ENCODE data around the gene ZNF385C.

The ZNF385C gene

DNA sequence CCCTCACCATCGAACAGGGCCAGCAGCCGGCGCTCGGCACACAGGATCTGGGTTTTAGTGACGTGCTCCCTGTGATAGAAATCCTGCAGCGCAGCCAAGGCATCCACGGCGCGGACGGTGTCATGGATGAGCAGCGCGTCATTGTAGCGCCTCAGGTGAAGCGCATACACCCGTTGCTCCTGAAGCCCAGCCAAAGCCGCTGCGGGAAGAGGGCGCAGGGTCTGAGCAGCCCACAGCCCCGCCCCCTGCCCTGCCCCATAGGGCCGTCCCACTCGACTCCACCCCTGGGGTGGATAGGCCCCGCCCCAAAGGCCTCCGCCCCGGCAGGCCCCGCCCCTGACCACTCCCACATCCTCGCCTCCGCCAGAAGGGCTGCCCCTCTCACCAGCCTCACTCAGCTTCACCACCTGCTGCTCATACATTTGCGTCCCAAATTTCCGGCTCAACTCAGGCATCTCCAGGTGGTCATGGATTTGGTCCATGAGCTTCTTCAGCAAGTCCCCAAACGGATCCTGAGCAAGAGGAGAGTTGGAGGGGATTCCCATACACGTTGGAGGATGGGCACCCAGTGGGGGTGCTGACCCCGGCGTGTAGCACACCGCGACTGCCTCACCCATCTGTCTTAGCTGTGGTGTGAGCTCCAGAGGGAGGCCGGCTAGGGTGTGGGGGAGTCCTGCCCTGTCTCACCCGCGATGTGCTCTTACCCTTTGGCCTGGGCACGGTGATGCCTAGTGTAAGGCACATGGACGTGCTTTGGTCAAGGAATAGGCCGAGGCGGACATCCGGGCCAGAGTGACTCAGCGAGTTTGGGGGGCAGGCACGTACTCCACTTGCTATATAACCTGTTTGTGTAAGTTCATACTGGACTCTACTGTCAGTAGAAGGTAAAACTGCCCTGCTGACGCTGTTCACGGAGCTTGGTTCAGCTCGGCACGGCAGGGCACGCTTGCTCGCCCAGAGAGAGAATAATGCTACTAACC, 9.6 kb upstream of the ZNF385C start:
- DNase-seq (ENCODE audit: low spot score): no peak

DNA sequence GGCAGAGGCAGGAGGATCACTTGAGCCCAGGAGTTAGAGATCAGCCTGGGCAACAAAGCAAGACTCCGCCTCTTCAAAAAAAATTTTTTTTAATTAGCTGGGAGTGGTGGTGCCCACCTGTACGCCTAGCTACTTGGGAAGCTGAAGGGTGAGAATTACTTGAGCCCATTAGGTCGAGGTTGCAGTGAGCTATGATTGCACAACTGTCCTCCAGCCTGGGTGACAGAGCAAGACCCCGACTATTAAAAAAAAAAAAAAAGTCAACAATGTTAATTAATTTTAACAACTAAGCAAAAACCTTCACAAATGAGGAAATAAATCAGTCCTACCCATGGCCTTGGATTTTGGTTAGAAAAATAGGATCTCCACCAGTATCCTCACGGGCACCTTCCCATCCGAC, 8.9 kb upstream of the ZNF385C start:
- DNase-seq (ENCODE audit: low spot score): no peak

DNA sequence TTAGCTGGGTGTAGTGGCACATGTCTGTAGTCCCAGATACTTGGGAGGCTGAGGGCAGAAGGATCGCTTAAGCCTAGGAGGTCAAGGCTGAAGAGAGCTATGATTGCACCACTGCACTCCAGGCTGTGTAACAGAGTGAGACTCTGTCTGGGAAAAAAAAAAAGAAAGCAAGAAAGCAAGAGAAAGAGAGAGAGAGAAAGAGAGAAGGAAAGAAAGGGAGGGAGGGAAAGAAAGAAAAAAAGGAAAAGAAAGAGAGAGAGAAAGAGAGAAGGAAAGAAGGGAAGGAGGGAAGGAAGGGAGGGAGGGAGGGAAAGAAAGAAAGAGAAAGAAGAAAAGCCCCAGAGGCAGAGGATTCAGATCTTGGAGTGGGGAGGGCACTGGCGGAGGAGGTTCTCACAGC, 7.7 kb upstream of the ZNF385C start:
- no peak for DNase-seq (ENCODE audit: low spot score)

DNA sequence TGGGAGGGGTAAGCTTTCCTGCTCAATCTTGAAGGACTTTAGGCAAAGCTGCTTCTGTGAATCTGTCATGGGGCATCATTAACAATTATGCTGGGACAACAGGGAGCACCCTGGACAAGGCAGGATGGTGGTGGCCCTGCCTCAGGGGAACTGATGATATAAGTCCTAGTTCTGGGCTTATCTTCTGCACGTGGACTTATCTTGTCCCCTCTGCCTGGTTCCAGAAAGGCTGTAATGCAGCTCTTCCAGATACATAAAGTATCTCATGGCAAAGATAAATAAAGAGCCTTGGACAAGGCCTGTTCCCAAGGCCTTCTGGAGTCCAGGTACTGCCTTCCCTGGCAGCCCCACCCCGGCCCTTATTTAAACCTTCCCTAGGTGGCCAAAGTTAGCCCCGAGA, 6.0 kb upstream of the ZNF385C start:
- no peak for DNase-seq (ENCODE audit: low spot score)

DNA sequence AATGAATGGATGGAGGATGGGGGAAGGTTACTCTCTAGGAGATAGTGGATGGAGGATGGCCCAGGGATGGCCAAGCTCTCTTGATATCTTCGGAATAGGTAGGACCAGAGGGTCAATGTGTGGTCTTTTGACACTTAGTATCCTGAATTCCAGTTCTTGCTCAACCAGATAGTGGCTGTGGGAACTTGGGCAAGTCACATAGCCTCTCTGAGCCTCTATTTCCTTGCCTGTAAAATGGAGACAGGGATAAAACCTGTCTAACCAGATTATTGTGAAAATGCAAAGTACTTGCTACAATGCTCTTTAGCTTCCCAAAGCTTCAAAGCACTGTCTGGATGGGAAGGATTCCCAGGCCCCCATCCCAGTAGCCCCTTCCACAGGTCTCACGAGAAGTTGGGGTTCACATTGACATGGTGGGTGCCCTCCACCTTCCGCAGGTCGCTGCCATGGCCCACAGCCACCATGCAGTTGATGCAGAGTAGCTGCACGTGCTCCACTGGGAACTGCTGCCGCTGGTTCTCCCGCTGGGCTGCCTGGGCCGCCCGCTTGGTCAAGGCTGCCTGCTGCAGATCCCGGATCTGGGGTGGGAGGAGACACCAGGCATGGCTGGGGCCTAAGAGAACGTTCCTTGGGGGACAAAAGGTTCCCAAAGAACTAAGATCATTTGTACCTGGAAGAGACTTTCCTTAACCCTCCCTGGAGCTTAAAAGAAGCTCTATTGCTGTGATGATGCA, 5.1 kb upstream of the ZNF385C start:
- DNase-seq (ENCODE audit: low spot score): no peak

GRCh38 chr17:42101513-42102292, 3.4 kb upstream of the ZNF385C start:
- peak; percentile 38 for DNase-seq (ENCODE audit: low spot score)

DNA sequence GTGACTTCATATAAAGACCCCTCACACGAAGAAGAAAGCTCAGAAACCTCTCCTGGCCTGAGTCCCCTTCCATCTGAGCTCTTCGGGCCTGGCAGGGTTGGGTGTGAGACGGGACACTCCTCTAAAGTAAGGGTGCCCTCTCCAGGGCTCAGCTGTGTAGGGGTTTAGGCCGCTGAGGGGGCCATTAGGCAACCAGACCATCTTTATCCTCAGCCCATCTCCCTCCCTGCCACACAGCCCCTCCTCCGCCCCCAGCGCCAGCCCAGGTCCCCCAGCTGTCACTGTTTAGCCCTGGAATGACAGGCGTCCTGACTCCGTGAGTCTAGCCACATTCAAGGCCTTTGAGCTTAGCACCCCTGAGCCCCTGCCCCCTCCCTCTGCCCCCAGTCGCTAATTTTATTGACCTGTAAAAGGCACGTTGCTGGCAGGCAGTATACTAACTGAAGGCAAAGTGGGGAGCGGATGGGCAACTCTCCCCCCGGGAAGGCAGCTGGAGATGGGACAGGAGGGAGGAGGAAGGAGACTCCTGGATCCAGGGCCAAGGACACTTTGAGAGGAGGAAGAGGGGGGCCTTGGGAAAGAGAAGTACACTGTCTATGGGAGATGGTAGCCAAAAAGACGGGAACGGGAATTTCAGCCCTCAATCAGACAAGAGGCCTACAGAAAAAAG, 592 bp upstream of the ZNF385C start:
- no peak for DNase-seq (ENCODE audit: low spot score)

GRCh38 chr17:42096360-42097111, 1.7 kb downstream of the ZNF385C start:
- DNase-seq (ENCODE audit: low spot score): no peak

DNA sequence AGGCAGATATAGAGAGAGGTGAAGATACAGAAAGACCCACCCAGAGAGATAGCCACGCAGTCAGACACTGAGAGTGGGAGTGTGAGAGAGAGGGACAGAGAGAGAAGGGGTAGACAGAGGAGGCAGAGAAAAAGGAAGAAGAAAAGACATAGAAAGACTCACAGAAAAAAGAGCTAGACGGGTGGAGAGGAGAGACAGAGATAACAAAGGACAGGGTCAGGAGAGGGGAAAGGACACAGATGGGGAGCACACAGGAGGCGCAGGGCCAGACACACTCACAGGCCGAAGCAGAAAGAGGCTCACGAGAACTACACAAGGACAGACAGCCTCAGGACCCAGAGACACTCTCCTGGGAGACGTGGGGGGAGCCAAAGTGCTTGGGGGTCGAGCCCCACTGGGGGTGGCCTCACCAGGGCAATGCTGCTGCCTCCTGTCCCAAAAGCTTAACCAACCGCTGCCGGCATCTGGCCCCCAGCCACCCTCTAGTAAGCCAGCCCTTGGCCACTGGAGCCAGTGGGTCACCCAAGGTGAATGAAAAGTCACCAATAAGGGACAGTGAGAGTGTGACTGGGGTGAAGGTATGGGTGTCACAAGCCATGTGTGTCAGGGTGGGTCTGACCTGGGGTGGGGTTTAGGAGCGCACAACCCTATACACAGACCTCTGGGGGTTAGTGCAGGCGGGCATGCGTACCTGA, 3.8 kb downstream of the ZNF385C start:
- no peak for DNase-seq (ENCODE audit: low spot score)

GRCh38 chr17:42092939-42093338, 5.3 kb downstream of the ZNF385C start:
- no peak for DNase-seq (ENCODE audit: low spot score)

DNA sequence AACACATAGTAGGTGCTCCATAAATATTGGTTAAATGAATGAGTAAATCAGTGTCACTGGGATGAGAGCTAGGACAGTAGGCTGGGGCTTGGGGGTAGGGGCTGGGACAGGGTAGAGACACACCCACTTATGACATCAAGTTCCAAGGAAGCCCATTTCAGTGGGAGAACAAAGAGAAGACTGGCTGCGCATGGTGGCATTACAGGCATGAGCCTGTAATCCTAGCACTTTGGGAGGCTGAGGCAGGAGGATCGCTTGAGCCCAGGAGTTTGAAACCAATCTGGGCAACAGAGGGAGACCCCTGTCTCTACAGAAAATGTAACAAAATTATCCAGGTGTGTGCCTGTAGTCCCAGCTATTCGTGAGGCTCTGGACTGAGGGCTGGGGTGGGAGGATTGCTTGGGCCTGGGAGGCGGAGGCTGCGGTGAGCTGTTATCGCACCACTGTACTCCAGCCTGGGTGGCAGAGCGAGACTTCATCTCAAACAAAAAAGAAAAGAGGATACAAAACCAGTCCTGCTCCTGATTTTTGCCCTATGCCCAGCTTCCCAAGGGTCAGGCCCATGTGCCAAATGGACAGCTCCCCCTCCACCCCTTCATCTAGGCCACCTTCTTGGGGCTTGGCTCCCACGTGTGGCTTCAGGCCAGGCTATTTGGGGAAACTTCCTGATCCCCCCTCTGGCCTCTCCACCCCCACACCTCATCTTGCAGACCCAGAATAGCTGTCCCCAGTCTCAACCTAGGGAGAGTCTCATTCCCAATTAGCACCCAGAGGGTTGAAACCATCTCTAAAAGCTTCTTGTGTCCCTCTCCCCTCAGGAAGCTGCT, 7.1 kb downstream of the ZNF385C start:
- DNase-seq (ENCODE audit: low spot score): no peak

- no peak for DNase-seq (ENCODE audit: low spot score)
Measured at GRCh38 chr17:42088736-42089135, 9.5 kb downstream of the ZNF385C start.

DNA sequence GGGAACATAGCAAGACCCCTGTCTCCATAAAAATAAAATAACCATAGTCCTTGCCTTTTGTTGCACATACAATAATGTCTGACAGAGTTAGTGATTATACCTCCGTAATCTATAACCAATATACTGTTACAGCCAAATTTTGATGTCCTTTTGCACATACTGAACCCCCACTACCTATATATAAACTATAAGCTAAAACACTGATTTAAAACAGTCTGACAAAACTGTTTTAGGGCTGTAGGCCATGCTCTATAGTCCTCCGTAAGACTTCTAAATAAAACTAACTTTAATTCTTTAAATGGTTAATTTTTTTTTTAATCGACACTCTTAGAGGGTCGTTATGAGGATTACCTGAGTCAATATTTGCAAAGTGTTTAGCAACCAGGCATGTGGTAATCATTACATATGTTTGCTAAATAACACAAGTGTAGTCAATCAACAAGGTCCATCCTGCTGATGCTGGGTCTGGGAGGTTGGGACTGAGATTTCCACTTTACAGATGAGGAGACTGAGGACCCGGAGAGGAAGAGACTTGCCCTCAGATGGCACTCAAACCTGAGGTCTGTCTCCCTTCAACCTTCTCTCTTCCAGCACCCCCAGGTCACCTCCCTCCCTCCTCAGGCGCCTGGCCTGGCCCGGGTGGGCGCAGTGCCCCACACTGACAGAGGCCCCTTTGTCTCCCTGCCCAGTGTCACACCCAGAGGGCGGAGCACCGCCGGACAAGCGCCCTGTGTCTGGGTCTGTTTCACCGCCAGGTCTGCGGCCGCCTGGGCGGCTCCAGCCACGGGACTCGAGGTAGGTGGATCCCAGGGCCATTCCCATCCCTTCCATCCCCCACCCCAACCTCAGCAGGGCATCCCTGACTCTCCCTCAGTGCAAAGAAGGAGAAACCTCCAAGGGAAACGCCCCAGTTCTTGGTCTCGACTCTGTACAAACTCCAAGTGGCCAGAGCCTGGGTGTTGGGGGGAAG, 10.3 kb downstream of the ZNF385C start:
- peak; percentile 14 for DNase-seq (ENCODE audit: low spot score)

DNA sequence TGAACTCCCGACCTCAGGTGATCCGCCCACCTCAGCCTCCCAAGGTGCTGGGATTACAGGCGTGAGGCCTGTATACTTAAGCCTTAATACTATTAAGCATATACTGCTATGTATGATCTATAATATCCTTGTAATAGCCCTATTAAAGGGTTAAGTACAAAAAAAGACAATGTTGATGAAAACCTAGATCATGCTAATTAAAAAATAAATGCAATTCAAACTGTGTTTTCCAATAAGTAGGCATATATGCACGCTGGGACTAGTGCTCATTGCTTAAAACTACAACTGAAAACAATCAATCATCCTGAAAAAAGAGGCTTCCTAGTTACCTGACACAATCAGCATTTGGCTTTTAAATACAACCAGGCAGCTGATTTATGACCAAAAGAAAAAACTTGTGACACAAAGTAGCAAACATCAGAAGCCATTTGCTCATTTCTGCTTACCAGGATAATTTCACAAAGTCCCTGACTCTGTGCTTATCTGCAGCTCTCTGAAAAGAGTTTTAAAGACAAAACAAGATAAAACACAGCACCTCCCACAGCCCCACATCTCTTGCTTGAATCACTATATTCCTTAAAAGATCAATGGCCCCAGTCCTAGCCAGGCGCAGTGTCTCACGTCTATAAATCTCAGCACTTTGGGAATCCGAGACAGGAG, 11.1 kb downstream of the ZNF385C start:
- DNase-seq (ENCODE audit: low spot score): no peak

DNA sequence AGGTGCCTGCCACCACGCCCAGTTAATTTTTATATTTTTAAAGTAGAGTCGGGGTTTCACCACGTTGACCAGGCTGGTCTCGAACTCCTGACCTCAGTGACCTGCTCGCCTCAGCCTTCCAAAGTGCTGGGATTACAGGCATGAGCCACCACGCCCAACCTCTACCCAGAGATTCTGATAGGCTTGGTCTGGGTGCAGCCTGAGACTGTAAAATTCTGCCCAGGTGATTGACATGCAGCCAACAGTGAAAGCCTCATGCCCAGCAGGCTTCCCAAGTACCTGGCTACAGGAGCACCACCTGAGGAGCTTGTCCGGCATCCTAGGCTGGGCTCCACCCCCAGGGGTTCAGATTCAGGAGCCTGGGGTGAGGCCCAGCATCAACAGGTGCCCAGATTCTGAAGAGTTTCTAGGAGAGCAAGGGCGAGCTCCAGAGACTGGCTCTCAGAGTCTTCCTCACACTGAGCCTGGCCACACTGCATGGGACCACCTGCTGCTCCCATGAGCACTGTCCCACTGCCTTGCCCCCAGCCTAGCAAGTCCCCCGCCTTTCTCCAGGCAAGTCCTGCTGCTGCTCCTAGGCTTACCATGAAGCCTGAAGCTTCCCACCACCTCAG, 16.6 kb downstream of the ZNF385C start:
- DNase-seq (ENCODE audit: low spot score): peak; percentile 11

GRCh38 chr17:42079541-42079940, 18.7 kb downstream of the ZNF385C start:
- DNase-seq (ENCODE audit: low spot score): no peak

- DNase-seq (ENCODE audit: low spot score): no peak
Measured at GRCh38 chr17:42078396-42079043, 19.8 kb downstream of the ZNF385C start.
